GM18508 (cell line): ENCODE results near the gene CDC42SE2.
"Not testable (repeated sequence)": the region's sequence is repeated elsewhere in the genome, so short reads cannot be mapped to it uniquely, and the experiment has no call there.

Source experiments
- ATAC-seq: cut with Tn5 transposase; IDR thresholded peaks from one replicate; pipeline ENCODE4 v1.9.1; 2021; ENCODE audit warnings: moderate number of reproducible peaks; ENCODE audit not compliant: insufficient read depth, unreplicated experiment

Gene CDC42SE2

GRCh38 chr5:131312235-131312772 lies 48.5 kb downstream of the CDC42SE2 start:
- ATAC-seq = not testable (repeated sequence)

GRCh38 chr5:131316026-131316425 lies 52.2 kb downstream of the CDC42SE2 start:
- ATAC-seq = no peak

GRCh38 chr5:131316822-131317221 lies 53.0 kb downstream of the CDC42SE2 start:
- no peak for ATAC-seq

- ATAC-seq = no peak
These were observed 54.6 kb downstream of the CDC42SE2 start for GRCh38 chr5:131318455-131318854.

GRCh38 chr5:131321066-131321465 lies 57.2 kb downstream of the CDC42SE2 start:
- ATAC-seq = no peak

- no peak for ATAC-seq
These were observed 59.1 kb downstream of the CDC42SE2 start for GRCh38 chr5:131322926-131323325.

GRCh38 chr5:131323378-131323777 lies 59.5 kb downstream of the CDC42SE2 start:
- no peak for ATAC-seq

GRCh38 chr5:131324303-131324702 lies 60.5 kb downstream of the CDC42SE2 start:
- no peak for ATAC-seq

GRCh38 chr5:131328536-131329285 lies 64.9 kb downstream of the CDC42SE2 start:
- no peak for ATAC-seq

GRCh38 chr5:131329286-131329560 lies 65.4 kb downstream of the CDC42SE2 start:
- no peak for ATAC-seq

- no peak for ATAC-seq
These were observed 66.2 kb downstream of the CDC42SE2 start for GRCh38 chr5:131330031-131330430.

GRCh38 chr5:131335756-131336155 lies 71.9 kb downstream of the CDC42SE2 start:
- not testable (repeated sequence) for ATAC-seq

GRCh38 chr5:131336801-131337200 lies 72.9 kb downstream of the CDC42SE2 start:
- not testable (repeated sequence) for ATAC-seq

GRCh38 chr5:131337240-131338050 lies 73.6 kb downstream of the CDC42SE2 start:
- ATAC-seq = not testable (repeated sequence)

- no peak for ATAC-seq
These were observed 74.2 kb downstream of the CDC42SE2 start for GRCh38 chr5:131338051-131338453.

GRCh38 chr5:131344288-131344687 lies 80.4 kb downstream of the CDC42SE2 start:
- ATAC-seq = not testable (repeated sequence)

GRCh38 chr5:131346204-131346603 lies 82.4 kb downstream of the CDC42SE2 start:
- ATAC-seq = not testable (repeated sequence)

- no peak for ATAC-seq
These were observed 90.1 kb downstream of the CDC42SE2 start for GRCh38 chr5:131353991-131354390.

- no peak for ATAC-seq
These were observed 92.2 kb downstream of the CDC42SE2 start for GRCh38 chr5:131355971-131356528.

GRCh38 chr5:131356619-131357018 lies 92.8 kb downstream of the CDC42SE2 start:
- ATAC-seq = no peak
